Gastrocnemius medialis (tissue), 4 donors: ENCODE results near the gene TNNT1. TPM values are rescaled to one million over a fixed set of nuclear protein-coding genes. Genes with fewer than 3 reads are reported as not detected.

ENCODE experiments used
- ATAC-seq, 2 donors: fragments of 150-250 bp; one replicate each; pipeline ENCODE4 v1.9.1; 2016
- DNase-seq, 2 donors: peaks; one replicate each; pipeline ENCODE4 v3.0.0-alpha.2; 2019
- H3K27ac ChIP-seq, 4 donors: fragments of 200-600 bp; sonication (generic); 1 replicate in 1 of 4; 2 replicates in 3 of 4; pipeline ENCODE4 v1.5.1; 2016 to 2018; ENCODE audit warnings: mild to moderate bottlenecking in 2 of 4, moderate library complexity in 1 of 4
- H3K27me3 ChIP-seq, 3 donors: fragments of 200-600 bp; sonication (generic) in 2 of 3; 1 replicate in 1 of 3; 2 replicates in 2 of 3; pipeline versions ENCODE4 v1.5.1 to v1.6.0; 2016 to 2019; ENCODE audit warnings: mild to moderate bottlenecking in 1 of 3, moderate library complexity in 1 of 3
- H3K36me3 ChIP-seq, 2 donors: fragments of 200-600 bp; sonication (generic) in 1 of 2; one replicate each; pipeline ENCODE4 v1.5.1; 2017 to 2018
- H3K4me1 ChIP-seq, 2 donors: fragments of 200-600 bp; sonication (generic) in 1 of 2; one replicate each; pipeline ENCODE4 v1.5.1; 2016 to 2017; ENCODE audit warnings: mild to moderate bottlenecking in 2 of 2
- H3K4me3 ChIP-seq, 4 donors: fragments of 200-600 bp; sonication (generic) in 3 of 4; 1 replicate in 1 of 4; 2 replicates in 3 of 4; pipeline ENCODE4 v1.5.1; 2016 to 2019; ENCODE audit warnings: mild to moderate bottlenecking in 2 of 4
- H3K9me3 ChIP-seq, 3 donors: fragments of 200-600 bp; sonication (generic) in 2 of 3; 1 replicate in 1 of 3; 2 replicates in 2 of 3; pipeline ENCODE4 v1.5.1; 2016 to 2019
- CTCF ChIP-seq, 5 experiments: fragments of 450-650 bp in 3 of 5; fragments of 200-600 bp in 2 of 5; sonication (generic) in 2 of 5; IDR thresholded peaks in 4 of 5; conservative IDR thresholded peaks in 1 of 5; 1 replicate in 4 of 5; 2 replicates in 1 of 5; pipeline ENCODE4 v1.5.1; 2016 to 2019; ENCODE audit warnings: antibody characterized with exemption in 5 of 5, mild to moderate bottlenecking in 3 of 5, moderate library complexity in 3 of 5
- POLR2A ChIP-seq, 2 donors: fragments of 450-650 bp; IDR thresholded peaks; one replicate each; pipeline ENCODE4 v1.6.1; 2017; ENCODE audit warnings: antibody characterized with exemption in 2 of 2, mild to moderate bottlenecking in 2 of 2, moderate library complexity in 2 of 2
- in situ Hi-C, 4 donors: fragments of 200-750 bp; cut with MboI; loops; one replicate each; pipeline versions ENCODE4 v1.15.0 to v1.8.0; 2017; ENCODE audit warnings: low sequenced_read_pairs in 4 of 4
- intact Hi-C: fragments of 100-400 bp; cut with DNase I; formaldehyde crosslinking; loops from one replicate; pipeline ENCODE4 v1.15.1; 2023; ENCODE audit warnings: low total_unique reads
- microRNA-seq, 2 donors: library from miRNA; unstranded; fragments of <30 nt; microRNA quantifications; one replicate each; pipeline ENCODE4, GENCODE V29; 2016; ENCODE audit warnings: borderline replicate concordance in 2 of 2
- total RNA-seq, 4 donors: library from RNA; depleted of rRNA; stranded (reverse); fragments of >200 nt; gene quantifications; one replicate each; pipeline versions ENCODE4 v1.1.0 to v1.2.3, GENCODE V29; 2016

Gene TNNT1
- total RNA-seq, 4 donors from 2014 or later: 2,342 to 9,166 (median 6,627) TPM

DNA sequence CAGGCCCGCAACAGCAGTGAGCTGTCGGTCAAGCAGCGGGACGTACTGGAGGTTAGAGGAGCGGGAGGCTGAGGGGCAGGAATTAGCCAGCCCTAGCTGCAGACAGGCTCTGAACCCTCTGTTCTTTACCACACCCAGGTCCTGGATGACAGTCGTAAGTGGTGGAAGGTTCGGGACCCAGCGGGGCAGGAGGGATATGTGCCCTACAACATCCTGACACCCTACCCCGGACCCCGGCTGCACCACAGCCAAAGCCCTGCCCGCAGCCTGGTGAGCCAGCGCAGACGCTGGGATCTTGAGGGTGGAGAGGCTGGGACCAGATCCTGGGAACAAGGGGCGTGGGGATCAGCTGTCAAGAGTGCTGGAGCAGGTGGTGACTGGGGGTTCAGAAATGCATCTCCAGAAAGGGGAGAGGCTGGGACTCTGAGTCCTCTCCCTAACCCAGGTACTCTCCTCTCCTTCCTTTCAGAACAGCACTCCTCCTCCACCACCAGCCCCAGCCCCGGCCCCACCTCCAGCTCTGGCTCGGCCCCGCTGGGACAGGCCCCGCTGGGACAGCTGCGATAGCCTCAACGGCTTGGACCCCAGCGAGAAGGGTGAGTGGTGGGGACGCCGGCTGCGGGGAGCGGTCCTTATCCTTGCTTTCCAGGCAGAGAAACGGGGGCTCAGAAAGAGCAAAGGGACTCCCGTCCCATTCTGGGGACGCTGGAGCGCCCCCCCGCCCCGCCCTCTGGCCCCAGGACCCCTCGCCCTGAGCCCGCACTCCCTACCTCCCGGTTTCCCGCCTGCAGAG is 62.9 kb downstream of the TNNT1 start:
- Histone ChIP-seq H3K9me3 (no peaks in the 10 kb centered on the region), H3K36me3 (peaks cover 0 to 7% of the 10 kb centered on the region in 2 donors), H3K4me1 (peaks cover 16 to 33% of the 10 kb centered on the region in 2 donors), H3K27ac (peak overlapping the region in 1 of 4 donors; percentile 28), H3K4me3 (peak overlapping the region; percentile 41 to 60 (median 52)), H3K27me3 (peaks cover 62 to 65% (median 64%) of the 10 kb centered on the region in 3 donors)
- DNase-seq: no peak
- intact Hi-C loops: no loop called here
- ATAC-seq: no peak
- in situ Hi-C loops: loop anchor here in 1 of 4 donors (10.0 kb wide), 1 partner anchor 79 kb away; the partner anchor contains the start of gene DNAAF3
- no peak for TF ChIP-seq POLR2A (IDR thresholded peaks at IDR 0.05)
- TF ChIP-seq CTCF (IDR thresholded peaks at IDR 0.05 in 4 of 5, conservative IDR thresholded peaks at IDR 0.05 in 1 of 5): no peak

- Histone ChIP-seq H3K4me1 (peaks cover 19 to 42% of the 10 kb centered on the region in 2 donors), H3K36me3 (no peaks in the 10 kb centered on the region), H3K9me3 (no peaks in the 10 kb centered on the region), H3K27me3 (peaks cover 79 to 82% (median 81%) of the 10 kb centered on the region in 3 donors), H3K4me3 (no peak overlapping the region), H3K27ac (no peak overlapping the region)
- DNase-seq (no peak), ATAC-seq (no peak)
- intact Hi-C loops: no loop called here
- in situ Hi-C loops: loop anchor here in 1 of 4 donors (10.0 kb wide), 1 partner anchor 80 kb away; the partner anchor contains the start of gene DNAAF3
- TF ChIP-seq POLR2A (IDR thresholded peaks at IDR 0.05) (no peak), CTCF (IDR thresholded peaks at IDR 0.05 in 4 of 5, conservative IDR thresholded peaks at IDR 0.05 in 1 of 5) (no peak)
Observed at GRCh38 chr19:55084416-55084815, 64.6 kb downstream of the TNNT1 start.

DNA sequence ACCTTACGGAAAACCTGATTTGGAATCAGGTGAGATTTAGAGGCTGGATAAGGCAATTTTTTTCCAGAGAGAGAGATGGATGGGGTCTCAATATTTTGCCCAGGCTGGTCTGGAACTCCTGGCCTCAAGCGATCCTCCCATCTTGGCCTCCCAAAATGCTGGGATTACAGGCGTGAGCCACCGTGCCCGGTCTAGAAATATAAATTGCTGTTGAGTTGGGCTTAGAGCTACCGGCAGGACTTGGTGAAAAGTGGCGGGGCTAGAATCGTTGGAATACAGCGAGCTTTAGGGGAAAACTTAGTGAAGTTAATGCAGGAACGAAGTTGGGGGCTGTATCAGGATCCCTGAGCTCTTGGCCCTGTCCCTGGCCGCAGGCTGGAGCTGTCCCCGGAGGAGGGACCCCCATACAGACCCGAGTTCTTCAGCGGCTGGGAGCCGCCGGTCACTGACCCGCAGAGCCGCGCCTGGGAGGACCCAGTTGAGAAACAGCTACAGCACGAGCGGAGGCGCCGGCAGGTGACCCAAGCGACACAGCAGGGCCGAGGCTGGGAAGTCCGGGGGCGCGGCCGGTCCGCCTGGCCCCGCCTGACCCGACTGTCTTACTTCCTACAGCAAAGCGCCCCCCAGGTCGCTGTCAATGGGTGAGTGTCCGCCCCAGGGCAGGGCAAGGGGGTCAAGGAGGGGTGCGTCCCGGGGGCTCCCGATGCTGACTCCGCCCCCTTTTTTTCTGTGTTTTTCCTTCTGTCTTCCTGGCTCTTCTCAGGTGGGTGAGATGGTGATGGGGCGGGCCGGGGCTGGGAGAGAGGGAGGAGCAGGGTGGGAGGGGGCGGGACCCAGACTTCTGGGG is 65.8 kb downstream of the TNNT1 start:
- DNase-seq (no peak), ATAC-seq (no peak)
- H3K9me3 ChIP-seq: no peaks in the 10 kb centered on the region
- H3K4me1 ChIP-seq: peaks cover 16 to 40% of the 10 kb centered on the region in 2 donors
- no peak for TF ChIP-seq POLR2A (IDR thresholded peaks at IDR 0.05)
- no peak for TF ChIP-seq CTCF (IDR thresholded peaks at IDR 0.05 in 4 of 5, conservative IDR thresholded peaks at IDR 0.05 in 1 of 5)
- no peak overlapping the region for H3K27ac ChIP-seq
- H3K4me3 ChIP-seq: no peak overlapping the region
- H3K36me3 ChIP-seq: no peaks in the 10 kb centered on the region
- intact Hi-C loops: no loop called here
- peaks cover 85 to 86% (median 85%) of the 10 kb centered on the region in 3 donors for H3K27me3 ChIP-seq
- in situ Hi-C loops: loop anchor here in 1 of 4 donors (10.0 kb wide), 1 partner anchor 82 kb away; the partner anchor contains the start of gene DNAAF3

Small RNA genes lying within 50 kb of the gene (microRNA-seq; reads per million reads assigned to microRNA genes)
- gene MIR7975: 0 reads per million in 2 donors

Other genes starting within 250 kb of the TNNT1 start
- not detected for gene NCR1, start 243.1 kb downstream of the TNNT1 start, total RNA-seq
- gene NLRP7, start 201.7 kb downstream of the TNNT1 start, total RNA-seq: not detected
- under 1 TPM in 1 of 4 donors, not detected in 3; 0.23 TPM for gene NLRP2, start 182.8 kb downstream of the TNNT1 start, total RNA-seq
- gene GP6, start 110.9 kb downstream of the TNNT1 start, total RNA-seq: under 1 TPM in 1 of 4 donors, not detected in 3; 0.16 TPM
- gene RDH13, start 86.1 kb downstream of the TNNT1 start, total RNA-seq: 10 to 100 TPM in 1 of 4 donors, 1 to 10 TPM in 3; 5.2 to 10.5 (median 7.6) TPM
- gene EPS8L1, start 73.3 kb downstream of the TNNT1 start, total RNA-seq: 1 to 10 TPM in 2 of 4 donors, under 1 TPM in 2; 0.25 to 2.4 (median 1.3) TPM
- 10 to 100 TPM; 22.6 to 28.2 (median 26.2) TPM for gene PPP1R12C, start 31.6 kb downstream of the TNNT1 start, total RNA-seq
- gene TNNI3, start 8.5 kb upstream of the TNNT1 start, total RNA-seq: 1 to 10 TPM; 1.6 to 6.2 (median 5.5) TPM
- under 1 TPM in 1 of 4 donors, not detected in 3; 0.39 TPM for gene DNAAF3, start 17.4 kb upstream of the TNNT1 start, total RNA-seq
- gene SYT5, start 31.1 kb upstream of the TNNT1 start, total RNA-seq: not detected
- gene PTPRH, start 60.3 kb upstream of the TNNT1 start, total RNA-seq: under 1 TPM; 0.39 to 0.56 (median 0.48) TPM
- gene TMEM86B, start 79.6 kb upstream of the TNNT1 start, total RNA-seq: 1 to 10 TPM in 3 of 4 donors, under 1 TPM in 1; 0.87 to 5.0 (median 1.7) TPM
- gene PPP6R1, start 109.8 kb upstream of the TNNT1 start, total RNA-seq: 10 to 100 TPM; 14.6 to 47.9 (median 39.6) TPM
- 10 to 100 TPM; 18.5 to 41.7 (median 36.7) TPM for gene HSPBP1, start 130.9 kb upstream of the TNNT1 start, total RNA-seq
- not detected for gene BRSK1, start 134.8 kb upstream of the TNNT1 start, total RNA-seq
- 1 to 10 TPM in 1 of 4 donors, under 1 TPM in 1, not detected in 2; 0.40 to 3.3 TPM for gene TMEM150B, start 176.1 kb upstream of the TNNT1 start, total RNA-seq
- 1 to 10 TPM; 2.5 to 5.4 (median 4.5) TPM for gene KMT5C, start 190.7 kb upstream of the TNNT1 start, total RNA-seq
- not detected for gene COX6B2, start 205.5 kb upstream of the TNNT1 start, total RNA-seq
- gene GARIN5B, start 214.1 kb upstream of the TNNT1 start, total RNA-seq: not detected
- under 1 TPM in 1 of 4 donors, not detected in 3; 0.66 TPM for gene IL11, start 221.3 kb upstream of the TNNT1 start, total RNA-seq
- gene TMEM190, start 227.6 kb upstream of the TNNT1 start, total RNA-seq: not detected
- gene TMEM238, start 235.1 kb upstream of the TNNT1 start, total RNA-seq: 1 to 10 TPM; 1.3 to 4.7 (median 2.1) TPM
- gene RPL28, start 236.7 kb upstream of the TNNT1 start, total RNA-seq: 100 to 1,000 TPM; 123 to 278 (median 206) TPM